Activated T-helper 1 cell treated with anti-CD3 and anti-CD28 coated beads, Interleukin-12 subunit alpha, Interleukin-12 subunit beta, Interleukin-2, Interleukin-4 antibody, amounts not matched to agents 30 ng/mL and 10 ng/mL and 1 ng/mL, durations not matched to agents 14 hours and 24 hours and 36 hours (primary cell): ENCODE measurements around the gene SST. TPM values are rescaled to one million over a fixed set of nuclear protein-coding genes. Genes with fewer than 3 reads are reported as not detected.
"Not testable (repeated sequence)": the region's sequence is repeated elsewhere in the genome, so short reads cannot be mapped to it uniquely, and the experiment has no call there.

Experiments
- DNase-seq: peaks from one replicate; pipeline ENCODE4 v3.0.0; 2021; ENCODE audit warnings: low spot score
- H3K27ac Mint-ChIP-seq: one replicate; pipeline ENCODE4 v1.8.0; 2021; ENCODE audit warnings: mild to moderate bottlenecking, mixed read lengths
- H3K27me3 Mint-ChIP-seq: one replicate; pipeline ENCODE4 v1.8.0; 2022; ENCODE audit warnings: mild to moderate bottlenecking, moderate library complexity, mixed read lengths; ENCODE audit not compliant: insufficient read depth
- H3K36me3 Mint-ChIP-seq: one replicate; pipeline ENCODE4 v1.8.0; 2021; ENCODE audit warnings: low read depth, mixed read lengths
- H3K4me1 Mint-ChIP-seq: one replicate; pipeline ENCODE4 v1.8.0; 2021; ENCODE audit warnings: low read depth, mixed read lengths
- H3K4me3 Mint-ChIP-seq: one replicate; pipeline ENCODE4 v1.8.0; 2021; ENCODE audit warnings: mild to moderate bottlenecking, moderate library complexity, mixed read lengths
- H3K9me3 Mint-ChIP-seq: one replicate; pipeline ENCODE4 v1.8.0; 2021; ENCODE audit warnings: mixed read lengths
- intact Hi-C: fragments of 100-400 bp; cut with micrococcal nuclease; formaldehyde crosslinking; loops from one replicate; pipeline ENCODE4 v1.15.1; 2024
- total RNA-seq: library from RNA; stranded (reverse); gene quantifications from 2 replicates; pipeline ENCODE4 v1.2.3, GENCODE V29; 2022

SST gene
- total RNA-seq, 1 donor from 2014 or later: not detected

GRCh38 chr3:187678726-187679268 lies 8.6 kb upstream of the SST start:
- no peak overlapping the region for H3K4me3 Mint-ChIP-seq
- peaks cover 29% of the 10 kb centered on the region for H3K27me3 Mint-ChIP-seq
- intact Hi-C loops: loop anchor here (1.0 kb wide), 4 partner anchors 36 to 458 kb away; no protein-coding TSS in a partner anchor
- no peaks in the 10 kb centered on the region for H3K9me3 Mint-ChIP-seq
- no peak overlapping the region for H3K27ac Mint-ChIP-seq
- DNase-seq: no peak
- peaks cover 5% of the 10 kb centered on the region for H3K4me1 Mint-ChIP-seq
- no peaks in the 10 kb centered on the region for H3K36me3 Mint-ChIP-seq

DNA sequence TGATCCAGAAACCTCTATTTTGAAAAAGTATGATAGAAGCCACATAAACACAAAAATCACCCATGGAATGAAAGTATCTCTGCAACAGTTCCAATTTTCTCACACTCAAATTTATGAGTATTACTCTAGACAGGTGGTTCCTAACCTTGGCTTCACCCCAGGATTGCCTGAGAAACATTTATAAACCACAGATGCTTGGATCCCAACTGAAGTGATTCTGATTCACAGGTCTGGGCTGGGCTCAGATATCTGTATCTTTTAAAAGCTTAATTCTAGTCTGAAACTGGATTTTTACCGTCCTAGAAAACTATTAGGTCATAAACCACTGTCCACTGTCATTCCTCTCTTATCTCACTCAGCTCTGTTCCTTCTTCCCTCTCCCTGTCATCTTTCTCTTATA lies 7.4 kb upstream of the SST start:
- peaks cover 5% of the 10 kb centered on the region for H3K4me1 Mint-ChIP-seq
- H3K27ac Mint-ChIP-seq: no peak overlapping the region
- H3K27me3 Mint-ChIP-seq: peaks cover 32% of the 10 kb centered on the region
- H3K9me3 Mint-ChIP-seq: no peaks in the 10 kb centered on the region
- intact Hi-C loops: no loop called here
- no peak for DNase-seq
- H3K36me3 Mint-ChIP-seq: no peaks in the 10 kb centered on the region
- H3K4me3 Mint-ChIP-seq: no peak overlapping the region

DNA sequence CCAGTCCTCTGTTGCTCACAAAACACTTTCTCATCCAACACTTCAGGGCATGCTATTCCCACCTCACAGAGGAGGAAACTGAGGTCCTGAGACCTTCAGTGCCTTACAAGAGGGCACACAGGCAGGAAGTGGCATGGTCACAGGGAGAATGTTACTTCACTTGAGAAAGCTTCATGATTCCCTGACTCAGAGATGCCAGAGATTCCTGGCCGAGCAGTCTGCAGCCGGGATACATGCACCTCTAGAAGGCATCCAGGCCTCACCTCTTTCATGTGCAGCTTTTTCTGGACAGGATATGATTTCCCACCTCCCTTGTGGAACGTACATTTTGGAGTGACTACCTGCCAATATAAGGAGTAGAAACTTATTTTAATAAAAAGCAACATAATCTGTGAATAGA lies 2.8 kb upstream of the SST start:
- no peak for DNase-seq
- Mint-ChIP-seq H3K9me3 (no peaks in the 10 kb centered on the region), H3K4me1 (no peaks in the 10 kb centered on the region), H3K27ac (no peak overlapping the region), H3K27me3 (peaks cover 50% of the 10 kb centered on the region), H3K36me3 (no peaks in the 10 kb centered on the region), H3K4me3 (no peak overlapping the region)
- intact Hi-C loops: no loop called here

DNA sequence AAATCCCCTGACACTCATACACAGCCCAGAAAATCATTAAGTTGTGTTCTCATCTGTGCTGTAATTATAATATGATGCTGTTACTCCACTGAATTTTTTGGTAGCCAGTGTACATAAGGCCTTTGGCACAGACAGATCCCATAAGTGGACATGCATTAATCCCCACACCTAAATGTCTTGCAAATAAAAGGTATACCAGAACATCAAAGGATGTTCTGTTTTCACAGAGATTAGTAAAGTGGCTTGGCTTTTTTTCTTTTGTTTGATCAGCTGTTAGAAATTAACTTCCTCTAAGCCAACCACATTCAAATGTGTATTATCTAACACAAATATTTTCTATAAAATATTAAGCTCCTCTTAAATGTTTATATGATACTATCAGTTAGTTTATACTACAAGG lies 2.7 kb downstream of the SST start:
- no peak overlapping the region for H3K4me3 Mint-ChIP-seq
- no peak overlapping the region for H3K27ac Mint-ChIP-seq
- no peaks in the 10 kb centered on the region for H3K36me3 Mint-ChIP-seq
- H3K27me3 Mint-ChIP-seq: peaks cover 41% of the 10 kb centered on the region
- intact Hi-C loops: no loop called here
- H3K4me1 Mint-ChIP-seq: no peaks in the 10 kb centered on the region
- DNase-seq: no peak
- H3K9me3 Mint-ChIP-seq: no peaks in the 10 kb centered on the region

DNA sequence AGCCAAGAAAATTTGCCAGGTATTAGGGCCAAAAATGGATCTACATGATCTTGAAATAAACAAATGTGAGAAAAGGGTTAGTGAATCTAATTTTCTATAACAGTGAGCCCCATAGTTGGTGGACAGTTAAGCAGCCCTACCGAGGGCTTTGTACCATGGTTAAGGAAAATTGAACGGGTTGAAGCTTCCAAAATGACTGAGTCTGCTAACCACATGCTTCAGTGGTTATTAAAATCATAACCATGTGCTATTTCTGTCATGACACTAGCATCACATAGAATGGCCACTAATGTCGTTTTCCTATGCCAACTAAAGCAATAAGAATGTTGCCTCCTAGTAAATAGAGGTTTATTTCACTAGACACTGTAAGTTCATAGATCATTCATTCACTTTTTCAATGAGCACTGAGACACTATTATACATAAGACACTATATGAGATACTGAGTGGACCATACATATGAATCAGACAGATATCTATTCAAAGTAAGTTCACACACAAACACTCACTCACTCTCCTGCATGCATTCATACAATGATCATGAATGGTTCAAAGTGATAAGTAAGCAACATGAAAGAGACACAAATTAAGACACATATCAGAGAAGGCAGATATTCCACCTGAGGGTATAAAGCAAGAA lies 4.3 kb downstream of the SST start:
- DNase-seq: no peak
- H3K27me3 Mint-ChIP-seq: peaks cover 30% of the 10 kb centered on the region
- no peak overlapping the region for H3K4me3 Mint-ChIP-seq
- no peak overlapping the region for H3K27ac Mint-ChIP-seq
- H3K36me3 Mint-ChIP-seq: no peaks in the 10 kb centered on the region
- H3K4me1 Mint-ChIP-seq: no peaks in the 10 kb centered on the region
- intact Hi-C loops: no loop called here
- no peaks in the 10 kb centered on the region for H3K9me3 Mint-ChIP-seq

- no peaks in the 10 kb centered on the region for H3K4me1 Mint-ChIP-seq
- no peak overlapping the region for H3K27ac Mint-ChIP-seq
- H3K27me3 Mint-ChIP-seq: peaks cover 26% of the 10 kb centered on the region
- H3K9me3 Mint-ChIP-seq: no peaks in the 10 kb centered on the region
- no peak overlapping the region for H3K4me3 Mint-ChIP-seq
- H3K36me3 Mint-ChIP-seq: no peaks in the 10 kb centered on the region
- intact Hi-C loops: no loop called here
- DNase-seq: no peak
Measured at GRCh38 chr3:187665010-187665409, 5.2 kb downstream of the SST start.

DNA sequence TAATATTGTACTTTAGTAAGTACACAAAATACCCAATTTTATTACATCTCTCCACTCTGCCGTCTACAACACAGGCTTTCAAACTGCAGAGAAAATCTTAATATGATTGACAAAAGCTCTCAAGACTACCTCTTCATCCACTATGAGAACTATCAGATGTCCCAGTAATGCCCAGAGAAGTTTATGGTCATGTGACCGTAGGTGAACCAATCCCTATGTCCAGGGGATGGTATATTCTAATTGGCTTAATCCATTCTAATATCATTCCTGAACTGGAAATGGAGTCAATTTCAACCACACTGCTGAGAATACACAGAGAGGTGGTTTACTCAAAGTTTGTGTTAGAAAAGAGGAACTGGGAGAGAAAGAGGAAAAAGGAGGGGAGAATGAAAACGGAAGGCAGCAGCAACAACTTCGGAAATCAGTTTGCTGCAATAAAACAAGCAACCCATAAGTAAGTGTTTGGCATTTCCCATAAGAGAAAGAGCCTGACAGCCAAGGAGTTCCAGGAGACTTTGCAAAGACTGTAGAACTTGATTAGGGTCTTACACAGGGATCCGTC lies 7.3 kb downstream of the SST start:
- H3K4me3 Mint-ChIP-seq: no peak overlapping the region
- intact Hi-C loops: no loop called here

GRCh38 chr3:187661267-187661666 lies 8.9 kb downstream of the SST start:
- Mint-ChIP-seq H3K9me3 (no peaks in the 10 kb centered on the region), H3K4me1 (no peaks in the 10 kb centered on the region), H3K4me3 (no peak overlapping the region), H3K36me3 (no peaks in the 10 kb centered on the region), H3K27me3 (peaks cover 18% of the 10 kb centered on the region), H3K27ac (no peak overlapping the region)
- intact Hi-C loops: no loop called here
- no peak for DNase-seq

More for the DNA sequence above, 7.3 kb downstream of the SST start:
- peaks cover 17% of the 10 kb centered on the region for H3K27me3 Mint-ChIP-seq
- no peaks in the 10 kb centered on the region for H3K36me3 Mint-ChIP-seq
- DNase-seq: no peak
- no peak overlapping the region for H3K27ac Mint-ChIP-seq
- no peaks in the 10 kb centered on the region for H3K9me3 Mint-ChIP-seq
- no peaks in the 10 kb centered on the region for H3K4me1 Mint-ChIP-seq

GRCh38 chr3:187651282-187651681 lies 18.9 kb downstream of the SST start:
- intact Hi-C loops: no loop called here
- Mint-ChIP-seq H3K27me3 (peaks cover 25% of the 10 kb centered on the region), H3K4me3 (no peak overlapping the region), H3K36me3 (no peaks in the 10 kb centered on the region), H3K4me1 (no peaks in the 10 kb centered on the region), H3K27ac (no peak overlapping the region), H3K9me3 (no peaks in the 10 kb centered on the region)
- no peak for DNase-seq

DNA sequence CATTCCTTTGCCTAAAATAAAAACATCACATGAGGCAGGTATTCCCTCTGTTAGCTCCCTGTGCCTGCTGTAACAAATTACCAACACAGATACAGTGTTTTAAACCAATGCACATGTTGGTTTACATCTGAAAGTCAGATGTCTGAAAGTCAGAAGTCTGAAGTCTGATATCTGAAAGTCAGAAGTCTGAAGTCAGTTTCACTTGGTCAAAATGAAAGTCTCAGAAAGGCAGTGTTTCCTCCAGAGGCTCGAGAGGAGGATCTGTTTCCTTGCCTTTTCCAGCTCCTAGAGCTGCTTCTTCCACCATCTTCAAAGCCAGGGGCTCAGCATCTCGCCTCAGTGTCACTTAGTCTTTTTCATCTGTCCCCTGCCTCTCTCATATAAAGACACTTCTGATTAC lies 22.0 kb downstream of the SST start:
- Mint-ChIP-seq H3K4me1 (no peaks in the 10 kb centered on the region), H3K9me3 (no peaks in the 10 kb centered on the region), H3K4me3 (no peak overlapping the region), H3K27me3 (peaks cover 27% of the 10 kb centered on the region), H3K27ac (no peak overlapping the region), H3K36me3 (no peaks in the 10 kb centered on the region)
- intact Hi-C loops: no loop called here
- DNase-seq: no peak

DNA sequence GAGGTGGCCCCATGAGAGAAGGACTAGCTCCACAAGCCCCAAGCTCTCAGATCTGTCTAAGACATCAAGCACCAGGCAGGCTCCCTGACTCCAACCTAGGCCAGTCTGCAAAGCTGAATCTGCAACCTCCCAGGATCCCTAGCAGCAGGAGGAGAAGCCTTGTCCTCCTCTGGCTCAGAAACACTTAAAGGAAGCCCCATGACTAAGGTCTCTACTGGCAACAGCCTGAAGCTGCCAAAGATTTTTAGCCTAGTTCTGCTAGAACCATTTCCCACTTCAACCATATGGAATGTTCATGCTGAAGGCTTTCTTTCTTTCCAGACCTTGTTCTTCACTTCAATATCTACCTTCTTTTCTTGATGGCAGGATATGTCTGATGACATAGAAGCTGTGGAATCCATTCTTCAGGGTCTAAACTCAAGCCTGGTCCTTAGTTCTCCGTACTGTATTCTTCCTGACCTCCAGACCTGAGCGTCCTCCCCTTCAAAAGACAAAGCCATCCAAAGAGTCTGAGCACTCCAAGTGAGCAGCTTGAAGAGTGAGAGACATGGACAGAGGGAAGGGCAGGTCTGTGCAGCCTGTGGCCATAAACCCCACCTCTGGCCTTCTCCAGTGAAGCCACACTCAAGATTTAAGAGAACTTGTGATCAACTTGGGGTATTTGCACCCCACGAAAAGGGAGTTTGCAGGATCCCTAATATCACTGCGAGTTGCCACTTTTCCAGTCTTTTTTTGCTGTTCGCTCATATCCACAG lies 23.1 kb downstream of the SST start:
- Mint-ChIP-seq H3K4me3 (no peak overlapping the region), H3K4me1 (no peaks in the 10 kb centered on the region), H3K27ac (no peak overlapping the region), H3K27me3 (peaks cover 28% of the 10 kb centered on the region), H3K36me3 (no peaks in the 10 kb centered on the region), H3K9me3 (no peaks in the 10 kb centered on the region)
- DNase-seq: no peak
- intact Hi-C loops: no loop called here

GRCh38 chr3:187645379-187645778 lies 24.8 kb downstream of the SST start:
- H3K4me1 Mint-ChIP-seq, DNase-seq, H3K9me3 Mint-ChIP-seq, H3K27ac Mint-ChIP-seq, H3K36me3 Mint-ChIP-seq, intact Hi-C loops, H3K4me3 Mint-ChIP-seq: not testable (repeated sequence)
- H3K27me3 Mint-ChIP-seq: peaks cover 25% of the 10 kb centered on the region

DNA sequence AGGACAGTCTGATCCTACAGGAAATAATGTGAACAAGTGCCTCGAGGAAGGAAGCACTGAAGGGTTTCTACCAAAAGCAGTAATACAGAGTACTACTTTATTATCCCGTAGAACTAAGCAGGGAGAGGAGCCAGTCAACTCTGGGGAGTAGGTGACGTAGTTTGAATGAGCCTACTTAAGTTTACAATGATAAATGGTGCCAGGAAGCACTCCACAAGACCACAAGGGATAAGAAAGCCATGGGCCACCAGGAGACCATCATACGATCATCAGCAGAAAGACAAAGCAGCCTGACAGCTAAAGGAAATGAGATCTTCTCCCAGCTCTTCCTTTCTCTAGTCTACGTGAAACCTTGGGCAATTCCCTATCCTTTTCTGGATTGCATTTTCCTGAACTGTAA lies 27.3 kb downstream of the SST start:
- DNase-seq: no peak
- Mint-ChIP-seq H3K27ac (no peak overlapping the region), H3K4me1 (no peaks in the 10 kb centered on the region), H3K27me3 (peaks cover 18% of the 10 kb centered on the region), H3K36me3 (no peaks in the 10 kb centered on the region), H3K9me3 (no peaks in the 10 kb centered on the region), H3K4me3 (no peak overlapping the region)
- intact Hi-C loops: no loop called here
